Stimulated activated CD8-positive, alpha-beta memory T cell treated with anti-CD3 and anti-CD28 coated beads, Interleukin-4, amount 100 ng/mL, for 48 hours (primary cell): ENCODE measurements around the gene CIZ1.

Experiments used
- DNase-seq: peaks from one replicate; pipeline ENCODE4 v3.0.0-alpha.2; 2020

The CIZ1 gene

GRCh38 chr9:128123451-128124080, 67.8 kb downstream of the CIZ1 start:
- DNase-seq = no peak

- no peak for DNase-seq
Observed at GRCh38 chr9:128122809-128123175, 68.6 kb downstream of the CIZ1 start.

GRCh38 chr9:128121924-128122808, 69.2 kb downstream of the CIZ1 start:
- no peak for DNase-seq

GRCh38 chr9:128121466-128121810, 69.9 kb downstream of the CIZ1 start:
- DNase-seq = no peak

GRCh38 chr9:128120741-128121465, 70.5 kb downstream of the CIZ1 start:
- no peak for DNase-seq

GRCh38 chr9:128120061-128120740, 71.2 kb downstream of the CIZ1 start:
- no peak for DNase-seq

GRCh38 chr9:128118971-128119665, 72.3 kb downstream of the CIZ1 start:
- DNase-seq = no peak

GRCh38 chr9:128118472-128118857, 72.9 kb downstream of the CIZ1 start:
- DNase-seq = no peak

GRCh38 chr9:128117613-128118471, 73.5 kb downstream of the CIZ1 start:
- DNase-seq = peak; percentile 100

GRCh38 chr9:128116104-128117083, 75.0 kb downstream of the CIZ1 start:
- DNase-seq = no peak
